DND-41 (cell line): Measurements from ENCODE around the gene ABCA3.

ENCODE experiments used
- ATAC-seq: fragments of 200-7000 bp; cut with Tn5 transposase; 3 replicates; pipeline ENCODE4 v1.9.1; 2021; ENCODE audit warnings: low read depth; ENCODE audit not compliant: insufficient read depth
- DNase-seq: peaks from one replicate; pipeline ENCODE4 v3.0.0-alpha.2; 2020
- H2AFZ ChIP-seq: 2 replicates; pipeline ENCODE4 v1.6.0; 2012; ENCODE audit warnings: low read depth, low read length
- H3K27ac ChIP-seq: 2 replicates; pipeline ENCODE4 v1.5.1; 2012; ENCODE audit warnings: low read length, inconsistent platforms
- H3K27me3 ChIP-seq: fragments of 200-600 bp; sonication (generic); 2 replicates; pipeline ENCODE4 v1.6.0; 2012; ENCODE audit warnings: low read length, mild to moderate bottlenecking, inconsistent platforms; ENCODE audit not compliant: insufficient read depth, poor library complexity
- H3K36me3 ChIP-seq: 2 replicates; pipeline ENCODE4 v1.5.1; 2012; ENCODE audit warnings: low read length, inconsistent platforms; ENCODE audit not compliant: insufficient read depth
- H3K4me1 ChIP-seq: 2 replicates; pipeline ENCODE4 v1.5.1; 2012; ENCODE audit warnings: mild to moderate bottlenecking, low read length; ENCODE audit not compliant: insufficient read depth
- H3K4me2 ChIP-seq: 2 replicates; pipeline ENCODE4 v1.6.0; 2012; ENCODE audit warnings: mild to moderate bottlenecking, moderate library complexity, low read length, inconsistent platforms; ENCODE audit not compliant: insufficient read depth
- H3K4me3 ChIP-seq, 2 experiments: fragments of 200-600 bp in 1 of 2; shearing (Covaris generic) in 1 of 2; 2 replicates each; pipeline ENCODE4 v1.5.1; 2012 to 2016; ENCODE audit warnings: inconsistent platforms in 2 of 2, low read length in 2 of 2, mild to moderate bottlenecking in 2 of 2, low read depth in 1 of 2, moderate library complexity in 1 of 2
- H3K79me2 ChIP-seq: 2 replicates; pipeline ENCODE4 v1.6.0; 2012; ENCODE audit warnings: low read length, inconsistent platforms; ENCODE audit not compliant: insufficient read depth
- H3K9ac ChIP-seq: 2 replicates; pipeline ENCODE4 v1.6.0; 2012; ENCODE audit warnings: low read depth, mild to moderate bottlenecking, inconsistent platforms, low read length, moderate library complexity
- H3K9me3 ChIP-seq: 2 replicates; pipeline ENCODE4 v1.5.1; 2012; ENCODE audit warnings: low read length, moderate library complexity, mild to moderate bottlenecking, inconsistent platforms; ENCODE audit not compliant: insufficient read depth, severe bottlenecking
- H4K20me1 ChIP-seq: 2 replicates; pipeline ENCODE4 v1.6.0; 2012; ENCODE audit warnings: low read length; ENCODE audit not compliant: insufficient read depth
- CTCF ChIP-seq: IDR thresholded peaks from 2 replicates; pipeline ENCODE4 v1.5.1; 2012; ENCODE audit warnings: borderline replicate concordance, low read length, moderate library complexity, mild to moderate bottlenecking; ENCODE audit not compliant: poor library complexity, severe bottlenecking; ENCODE audit errors: extremely low read depth
- EZH2 ChIP-seq: IDR thresholded peaks from 3 replicates; pipeline ENCODE4 v1.6.1; 2012; ENCODE audit warnings: borderline replicate concordance, low read depth, mild to moderate bottlenecking, moderate library complexity, low read length, inconsistent platforms; ENCODE audit not compliant: severe bottlenecking

The ABCA3 gene

DNA sequence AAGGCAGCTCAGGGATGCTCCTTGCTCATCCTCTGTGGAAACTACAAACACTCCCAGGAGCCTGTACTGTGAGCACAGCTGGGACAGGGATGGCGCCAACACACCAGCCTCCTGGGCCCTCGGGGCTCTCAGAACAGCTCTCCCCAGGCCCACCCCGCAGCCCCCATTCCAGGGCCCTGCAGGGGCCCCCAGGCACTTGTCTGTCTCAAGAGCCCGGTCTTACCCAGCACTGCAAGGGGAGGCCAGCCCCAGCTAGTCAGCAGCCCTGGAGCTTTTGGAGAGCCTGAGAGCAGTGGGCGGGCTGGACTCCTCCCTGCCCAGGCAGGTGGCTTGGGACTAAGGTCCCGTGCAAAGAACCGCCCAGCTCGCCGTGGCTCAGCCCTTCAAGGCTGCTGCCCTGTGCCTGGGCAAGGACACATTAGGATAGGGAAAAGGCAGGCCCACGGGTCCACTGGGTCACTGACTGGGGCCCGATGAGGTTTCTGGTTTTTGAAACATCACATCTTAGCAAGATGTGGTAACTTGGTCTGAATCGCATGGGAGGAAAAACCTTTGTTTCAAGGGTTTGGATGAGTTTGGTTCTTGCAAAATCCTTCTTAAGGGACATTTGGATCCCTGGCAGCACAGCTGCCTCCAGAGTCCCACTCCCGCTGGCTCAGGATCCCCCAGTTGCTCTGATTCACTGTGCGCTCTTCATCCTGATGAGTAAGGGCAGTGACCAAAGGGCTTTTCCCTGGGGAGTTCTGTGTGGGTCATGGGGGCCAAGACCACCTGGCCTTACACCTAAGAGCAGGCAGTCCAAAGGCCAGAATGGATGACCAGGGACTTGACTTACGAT lies 101.5 kb downstream of the ABCA3 start:
- Histone ChIP-seq H3K9ac (no peak overlapping the region), H3K27ac (no peak overlapping the region), H3K4me3 (no peak overlapping the region), H3K27me3 (no peaks in the 10 kb centered on the region), H3K4me2 (no peak overlapping the region), H3K36me3 (peaks cover 67% of the 10 kb centered on the region), H3K9me3 (no peaks in the 10 kb centered on the region), H3K79me2 (no peaks in the 10 kb centered on the region), H2AFZ (no peak overlapping the region), H3K4me1 (no peaks in the 10 kb centered on the region), H4K20me1 (peaks cover 30% of the 10 kb centered on the region)
- DNase-seq, result no peak
- peak; percentile 12; the same call in 2 of the 3 replicates for ATAC-seq
- TF ChIP-seq CTCF (no peak), EZH2 (no peak)

DNA sequence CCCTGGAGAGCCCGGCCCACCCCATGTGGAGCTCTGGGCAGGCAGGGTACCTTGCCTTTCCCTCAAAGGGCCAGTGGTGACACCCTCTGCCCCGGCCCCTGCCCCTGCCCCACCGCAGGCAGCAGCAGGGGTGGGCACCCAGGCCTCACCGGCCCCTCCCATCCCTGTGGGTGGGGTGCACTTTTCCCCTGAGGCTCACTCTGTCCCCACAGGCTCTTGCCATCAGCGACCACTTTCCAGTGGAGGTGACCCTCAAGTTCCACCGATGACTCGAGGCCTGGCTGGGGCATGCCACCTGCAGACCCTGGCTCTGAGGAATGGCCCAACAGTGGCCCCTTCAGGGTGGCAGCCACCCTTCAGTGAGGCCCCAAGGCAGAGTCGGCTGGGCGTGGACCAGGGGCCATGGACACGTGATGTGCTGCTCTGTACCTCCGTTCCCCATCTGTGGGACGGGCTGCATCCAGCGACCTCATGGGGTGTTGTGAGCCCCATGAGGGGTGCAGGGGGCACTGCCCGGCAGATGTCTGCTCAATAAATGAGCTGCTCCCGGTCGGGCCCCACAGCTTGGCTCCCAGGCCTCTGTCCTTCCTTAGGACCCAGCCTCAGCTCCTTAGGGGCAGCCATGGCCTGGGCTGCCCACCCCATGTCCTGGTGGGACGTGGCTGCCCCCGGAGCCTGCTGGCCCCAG lies 102.2 kb downstream of the ABCA3 start:
- H3K27ac ChIP-seq, result no peak overlapping the region
- TF ChIP-seq EZH2 (no peak), CTCF (no peak)
- ATAC-seq (peak; percentile 3; the same call in 1 of the 3 replicates), DNase-seq (no peak)
- peaks cover 67% of the 10 kb centered on the region for H3K36me3 ChIP-seq
- peaks cover 32% of the 10 kb centered on the region for H4K20me1 ChIP-seq
- H3K27me3 ChIP-seq, result no peaks in the 10 kb centered on the region
- no peaks in the 10 kb centered on the region for H3K79me2 ChIP-seq
- no peak overlapping the region for H2AFZ ChIP-seq
- H3K4me3 ChIP-seq, result no peak overlapping the region
- no peak overlapping the region for H3K4me2 ChIP-seq
- H3K4me1 ChIP-seq, result no peaks in the 10 kb centered on the region
- no peak overlapping the region for H3K9ac ChIP-seq
- H3K9me3 ChIP-seq, result no peaks in the 10 kb centered on the region

DNA sequence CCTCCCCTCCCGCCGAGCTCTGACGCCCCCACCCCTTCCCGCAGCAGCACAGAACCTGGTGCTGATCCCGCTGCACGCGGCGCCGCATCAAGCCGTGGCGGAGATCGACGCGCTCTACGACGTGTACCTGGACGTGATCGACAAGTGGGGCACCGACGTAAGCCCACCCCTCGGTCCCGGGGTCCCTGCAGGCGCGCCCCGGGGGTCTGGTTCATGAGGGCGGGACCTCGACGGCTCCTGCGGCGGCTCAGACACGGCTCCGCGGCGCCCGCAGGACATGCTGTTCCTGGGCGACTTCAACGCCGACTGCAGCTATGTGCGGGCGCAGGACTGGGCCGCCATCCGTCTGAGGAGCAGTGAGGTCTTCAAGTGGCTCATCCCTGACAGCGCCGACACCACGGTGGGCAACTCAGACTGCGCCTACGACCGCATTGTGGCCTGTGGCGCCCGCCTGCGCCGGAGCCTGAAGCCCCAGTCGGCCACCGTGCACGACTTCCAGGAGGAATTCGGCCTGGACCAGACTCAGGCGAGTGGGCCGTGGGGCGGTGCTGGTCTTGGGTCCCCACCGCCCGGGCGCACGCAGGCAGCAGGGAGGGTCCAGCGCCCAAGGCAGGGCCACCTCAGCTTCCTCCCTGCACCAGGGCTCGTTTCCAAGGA lies 102.9 kb downstream of the ABCA3 start:
- H3K9me3 ChIP-seq, result no peaks in the 10 kb centered on the region
- DNase-seq (no peak), ATAC-seq (no peak)
- H3K27ac ChIP-seq, result no peak overlapping the region
- H3K4me3 ChIP-seq, result no peak overlapping the region
- peaks cover 67% of the 10 kb centered on the region for H3K36me3 ChIP-seq
- H3K4me1 ChIP-seq, result no peaks in the 10 kb centered on the region
- H3K9ac ChIP-seq, result no peak overlapping the region
- no peak overlapping the region for H2AFZ ChIP-seq
- no peak for TF ChIP-seq EZH2
- no peak for TF ChIP-seq CTCF
- no peak overlapping the region for H3K4me2 ChIP-seq
- peaks cover 33% of the 10 kb centered on the region for H4K20me1 ChIP-seq
- H3K27me3 ChIP-seq, result no peaks in the 10 kb centered on the region
- H3K79me2 ChIP-seq, result no peaks in the 10 kb centered on the region
